T-helper 1 cell treated with Interleukin-12 subunit alpha and Interleukin-12 subunit beta and Interleukin-4 antibody, amounts not matched to agents 30 μg/mL and 1 μg/mL, for 36 hours (primary cell): ENCODE data around the gene RBM14.
A peak's percentile ranks its signal among the peaks of the same experiment; 100 is the strongest.
"Not testable (repeated sequence)": the region's sequence is repeated elsewhere in the genome, so short reads cannot be mapped to it uniquely, and the experiment has no call there.

ENCODE experiments used
- H3K27ac Mint-ChIP-seq: one replicate; pipeline ENCODE4 v1.8.0; 2021; ENCODE audit warnings: mild to moderate bottlenecking, mixed read lengths
- H3K27me3 Mint-ChIP-seq: one replicate; pipeline ENCODE4 v1.8.0; 2021; ENCODE audit warnings: low read depth, mixed read lengths
- H3K36me3 Mint-ChIP-seq: one replicate; pipeline ENCODE4 v1.8.0; 2021; ENCODE audit warnings: low read depth, mixed read lengths
- H3K4me1 Mint-ChIP-seq: one replicate; pipeline ENCODE4 v1.8.0; 2021; ENCODE audit warnings: low read depth, mixed read lengths
- H3K4me3 Mint-ChIP-seq: one replicate; pipeline ENCODE4 v1.8.0; 2021; ENCODE audit warnings: mild to moderate bottlenecking, moderate library complexity, mixed read lengths
- H3K9me3 Mint-ChIP-seq: one replicate; pipeline ENCODE4 v1.8.0; 2021; ENCODE audit warnings: mixed read lengths

RBM14 gene

GRCh38 chr11:66636411-66636810 lies 20.0 kb downstream of the RBM14 start:
- no peaks in the 10 kb centered on the region for H3K27me3 Mint-ChIP-seq
- no peaks in the 10 kb centered on the region for H3K9me3 Mint-ChIP-seq
- no peak overlapping the region for H3K4me3 Mint-ChIP-seq
- H3K36me3 Mint-ChIP-seq, result peaks cover 31% of the 10 kb centered on the region
- H3K4me1 Mint-ChIP-seq, result peaks cover 39% of the 10 kb centered on the region
- H3K27ac Mint-ChIP-seq, result peak overlapping the region; percentile 24

GRCh38 chr11:66637557-66638176 lies 21.2 kb downstream of the RBM14 start:
- Mint-ChIP-seq H3K27me3 (no peaks in the 10 kb centered on the region), H3K4me3 (peak overlapping the region; percentile 88), H3K9me3 (no peaks in the 10 kb centered on the region), H3K36me3 (peaks cover 36% of the 10 kb centered on the region), H3K4me1 (peaks cover 49% of the 10 kb centered on the region), H3K27ac (peak overlapping the region; percentile 91)

- Mint-ChIP-seq H3K4me3 (peak within 1 kb of the TSS; percentile 88), H3K36me3 (peaks cover 44% of the 10 kb centered on the region), H3K27me3 (no peaks in the 10 kb centered on the region), H3K27ac (peak within 1 kb of the TSS; percentile 91), H3K4me1 (peaks cover 57% of the 10 kb centered on the region), H3K9me3 (no peaks in the 10 kb centered on the region)
Measured at GRCh38 chr11:66638177-66639065, 22.0 kb downstream of the RBM14 start, which contains the start of gene RBM4. RBM4 (plus strand) TSS chr11:66638703; CDS start chr11:66639712, 1,009 bp downstream.

- Mint-ChIP-seq H3K27ac (peak overlapping the region; percentile 91), H3K36me3 (peaks cover 51% of the 10 kb centered on the region), H3K4me1 (peaks cover 60% of the 10 kb centered on the region), H3K4me3 (peak overlapping the region; percentile 88), H3K27me3 (no peaks in the 10 kb centered on the region), H3K9me3 (no peaks in the 10 kb centered on the region)
Measured at GRCh38 chr11:66639066-66639813, 22.8 kb downstream of the RBM14 start.

GRCh38 chr11:66639814-66640340 lies 23.4 kb downstream of the RBM14 start:
- H3K36me3 Mint-ChIP-seq, result peaks cover 51% of the 10 kb centered on the region
- H3K4me3 Mint-ChIP-seq, result peak overlapping the region; percentile 88
- peaks cover 61% of the 10 kb centered on the region for H3K4me1 Mint-ChIP-seq
- H3K27me3 Mint-ChIP-seq, H3K9me3 Mint-ChIP-seq: not testable (repeated sequence)
- H3K27ac Mint-ChIP-seq, result peak overlapping the region; percentile 91

GRCh38 chr11:66641834-66642233 lies 25.4 kb downstream of the RBM14 start:
- H3K36me3 Mint-ChIP-seq, result peaks cover 70% of the 10 kb centered on the region
- H3K4me1 Mint-ChIP-seq, result peaks cover 75% of the 10 kb centered on the region
- peak overlapping the region; percentile 2 for H3K27ac Mint-ChIP-seq
- H3K9me3 Mint-ChIP-seq, result no peaks in the 10 kb centered on the region
- H3K27me3 Mint-ChIP-seq, result no peaks in the 10 kb centered on the region
- H3K4me3 Mint-ChIP-seq, result peak overlapping the region; percentile 52

GRCh38 chr11:66643745-66644437 lies 27.5 kb downstream of the RBM14 start:
- Mint-ChIP-seq H3K36me3 (peaks cover 81% of the 10 kb centered on the region), H3K9me3 (no peaks in the 10 kb centered on the region), H3K4me1 (peaks cover 74% of the 10 kb centered on the region), H3K4me3 (no peak overlapping the region), H3K27me3 (no peaks in the 10 kb centered on the region), H3K27ac (no peak overlapping the region)

- H3K27me3 Mint-ChIP-seq, result no peaks in the 10 kb centered on the region
- peaks cover 60% of the 10 kb centered on the region for H3K4me1 Mint-ChIP-seq
- H3K27ac Mint-ChIP-seq, result no peak overlapping the region
- H3K36me3 Mint-ChIP-seq, result peaks cover 70% of the 10 kb centered on the region
- H3K4me3 Mint-ChIP-seq, result no peak overlapping the region
- H3K9me3 Mint-ChIP-seq, result no peaks in the 10 kb centered on the region
Measured at GRCh38 chr11:66646828-66647227, 30.4 kb downstream of the RBM14 start.

GRCh38 chr11:66649903-66650302 lies 33.5 kb downstream of the RBM14 start:
- H3K4me1 Mint-ChIP-seq, result peaks cover 40% of the 10 kb centered on the region
- H3K36me3 Mint-ChIP-seq, result peaks cover 48% of the 10 kb centered on the region
- no peaks in the 10 kb centered on the region for H3K9me3 Mint-ChIP-seq
- H3K4me3 Mint-ChIP-seq, result no peak overlapping the region
- H3K27ac Mint-ChIP-seq, result no peak overlapping the region
- no peaks in the 10 kb centered on the region for H3K27me3 Mint-ChIP-seq

- H3K27ac Mint-ChIP-seq, result no peak overlapping the region
- H3K9me3 Mint-ChIP-seq, result no peaks in the 10 kb centered on the region
- no peak overlapping the region for H3K4me3 Mint-ChIP-seq
- H3K4me1 Mint-ChIP-seq, result peaks cover 30% of the 10 kb centered on the region
- H3K27me3 Mint-ChIP-seq, result no peaks in the 10 kb centered on the region
- H3K36me3 Mint-ChIP-seq, result peaks cover 39% of the 10 kb centered on the region
Measured at GRCh38 chr11:66651016-66651415, 34.6 kb downstream of the RBM14 start.

- Mint-ChIP-seq H3K27ac (no peak overlapping the region), H3K4me3 (no peak overlapping the region), H3K4me1 (peaks cover 14% of the 10 kb centered on the region), H3K27me3 (no peaks in the 10 kb centered on the region), H3K36me3 (peaks cover 25% of the 10 kb centered on the region), H3K9me3 (no peaks in the 10 kb centered on the region)
Measured at GRCh38 chr11:66652651-66653050, 36.2 kb downstream of the RBM14 start.

- Mint-ChIP-seq H3K9me3 (no peaks in the 10 kb centered on the region), H3K27me3 (no peaks in the 10 kb centered on the region), H3K4me3 (no peak overlapping the region), H3K4me1 (peaks cover 14% of the 10 kb centered on the region), H3K27ac (no peak overlapping the region), H3K36me3 (peaks cover 24% of the 10 kb centered on the region)
Measured at GRCh38 chr11:66653123-66653522, 36.7 kb downstream of the RBM14 start.

GRCh38 chr11:66659763-66660162 lies 43.3 kb downstream of the RBM14 start:
- Mint-ChIP-seq H3K27ac (no peak overlapping the region), H3K36me3 (peaks cover 17% of the 10 kb centered on the region), H3K4me3 (no peak overlapping the region)

More at GRCh38 chr11:66659763-66660162, 43.3 kb downstream of the RBM14 start:
- H3K9me3 Mint-ChIP-seq, result no peaks in the 10 kb centered on the region
- peaks cover 3% of the 10 kb centered on the region for H3K4me1 Mint-ChIP-seq
- H3K27me3 Mint-ChIP-seq, result no peaks in the 10 kb centered on the region
